Astrocyte (in vitro differentiated cells and primary cell): ENCODE measurements around the gene ZBP1.

ENCODE experiments used
- CTCF ChIP-seq: IDR thresholded peaks from 2 replicates; pipeline ENCODE4 v1.5.1; 2011; ENCODE audit warnings: low read depth, mild to moderate bottlenecking, inconsistent platforms, low read length, moderate library complexity; ENCODE audit not compliant: insufficient read depth
- EZH2 ChIP-seq: IDR thresholded peaks from 2 replicates; pipeline ENCODE4 v1.6.1; 2012; ENCODE audit warnings: mild to moderate bottlenecking, low read length, inconsistent platforms; ENCODE audit not compliant: insufficient read depth

- TF ChIP-seq CTCF (no peak), EZH2 (no peak)
These were observed 28.8 kb upstream of the ZBP1 start for GRCh38 chr20:57648878-57649616.
